ENCODE measurements around the gene TBRG4.
A peak's percentile ranks its signal among the peaks of the same experiment; 100 is the strongest.

The TBRG4 gene

GRCh38 chr7:45140827-45141226 lies 29.3 kb upstream of the TBRG4 start:
- DNase-seq = no peak

GRCh38 chr7:45138433-45139267 lies 27.2 kb upstream of the TBRG4 start:
- no peak for DNase-seq

- DNase-seq = peak; percentile 73
Observed at GRCh38 chr7:45136106-45137060, 24.9 kb upstream of the TBRG4 start.

GRCh38 chr7:45133877-45134276 lies 22.4 kb upstream of the TBRG4 start:
- DNase-seq = no peak

GRCh38 chr7:45133352-45133751 lies 21.9 kb upstream of the TBRG4 start:
- no peak for DNase-seq

- no peak for DNase-seq
Observed at GRCh38 chr7:45132708-45133320, 21.3 kb upstream of the TBRG4 start.

GRCh38 chr7:45131891-45132290 lies 20.4 kb upstream of the TBRG4 start:
- no peak for DNase-seq

- DNase-seq = no peak
Observed at GRCh38 chr7:45130910-45131309, 19.4 kb upstream of the TBRG4 start.

GRCh38 chr7:45129906-45130305 lies 18.4 kb upstream of the TBRG4 start:
- no peak for DNase-seq

GRCh38 chr7:45129181-45129800 lies 17.8 kb upstream of the TBRG4 start:
- no peak for DNase-seq

GRCh38 chr7:45126920-45127319 lies 15.4 kb upstream of the TBRG4 start:
- no peak for DNase-seq

GRCh38 chr7:45126201-45126600 lies 14.7 kb upstream of the TBRG4 start:
- no peak for DNase-seq

- no peak for DNase-seq
Observed at GRCh38 chr7:45125193-45125904, 13.9 kb upstream of the TBRG4 start.

- DNase-seq = no peak
Observed at GRCh38 chr7:45123913-45124710, 12.6 kb upstream of the TBRG4 start.

- DNase-seq = no peak
Observed at GRCh38 chr7:45122975-45123860, 11.7 kb upstream of the TBRG4 start.

- no peak for DNase-seq
Observed at GRCh38 chr7:45119550-45119949, 8.1 kb upstream of the TBRG4 start.

GRCh38 chr7:45118889-45119331 lies 7.4 kb upstream of the TBRG4 start:
- DNase-seq = no peak

- DNase-seq = no peak
Observed at GRCh38 chr7:45118292-45118691, 6.8 kb upstream of the TBRG4 start.

- no peak for DNase-seq
Observed at GRCh38 chr7:45117582-45117981, 6.1 kb upstream of the TBRG4 start.

GRCh38 chr7:45116048-45116447 lies 4.6 kb upstream of the TBRG4 start:
- DNase-seq = no peak

Data from NCI-H1694 treated with DMSO at 0.1 percent for 48 hours (cell line).